ENCODE data around the gene FOXD4L3. TPM values are rescaled to one million over a fixed set of nuclear protein-coding genes. Genes with fewer than 3 reads are reported as not detected.
"Not testable (repeated sequence)": the region's sequence is repeated elsewhere in the genome, so short reads cannot be mapped to it uniquely, and the experiment has no call there.

Gene FOXD4L3
- total RNA-seq, 1 donor from 2014 or later, result not detected

DNA sequence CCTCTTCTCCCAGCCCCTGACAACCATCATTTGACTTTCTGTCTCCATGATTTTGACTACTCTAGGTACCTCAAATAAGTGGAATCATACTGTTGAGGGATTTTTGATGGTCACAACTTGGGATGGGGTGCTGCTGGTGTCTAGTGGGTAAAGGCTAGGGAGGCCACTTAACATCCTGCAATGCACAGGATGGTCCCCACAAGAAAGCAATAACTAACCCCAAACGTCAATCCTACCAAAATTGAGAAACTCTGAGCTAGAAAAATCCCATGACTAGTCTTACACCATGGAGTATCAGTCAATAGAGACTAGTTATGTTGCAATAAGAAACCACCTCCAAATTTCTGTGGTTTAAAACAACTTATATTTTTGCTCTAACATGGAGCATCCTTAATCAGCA, 29.5 kb downstream of the FOXD4L3 start:
- not testable (repeated sequence) for DNase-seq (ENCODE audit: low read depth); H3K4me3 ChIP-seq (ENCODE audit: low read depth, low read length); H3K36me3 ChIP-seq (ENCODE audit: control insufficient read depth, insufficient read depth, low read length); FAIRE-seq; H3K27me3 ChIP-seq (ENCODE audit: control insufficient read depth, insufficient read depth, low read length)

DNA sequence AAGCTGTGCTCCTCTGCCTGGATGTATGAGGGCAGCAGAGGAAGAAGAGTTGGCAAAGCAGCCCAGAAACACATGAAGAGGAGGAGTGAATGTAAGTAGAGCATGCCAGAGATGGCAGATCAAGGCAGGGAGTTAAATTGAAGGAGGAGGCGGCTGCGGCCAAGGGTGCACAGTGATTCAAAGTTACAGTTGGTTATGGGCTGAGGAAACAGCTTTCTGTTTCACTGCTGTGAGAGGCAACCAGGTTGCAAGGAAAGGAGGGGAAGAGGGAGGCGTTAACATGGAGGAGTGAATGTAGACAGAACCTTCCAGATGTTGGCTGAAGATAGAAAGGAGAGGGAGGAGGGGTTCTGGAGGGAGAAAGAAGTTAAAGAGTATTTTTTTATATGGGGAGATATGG, 33.3 kb downstream of the FOXD4L3 start:
- not testable (repeated sequence) for DNase-seq (ENCODE audit: low read depth); H3K36me3 ChIP-seq (ENCODE audit: control insufficient read depth, insufficient read depth, low read length); H3K27me3 ChIP-seq (ENCODE audit: control insufficient read depth, insufficient read depth, low read length); FAIRE-seq; H3K4me3 ChIP-seq (ENCODE audit: low read depth, low read length)

DNA sequence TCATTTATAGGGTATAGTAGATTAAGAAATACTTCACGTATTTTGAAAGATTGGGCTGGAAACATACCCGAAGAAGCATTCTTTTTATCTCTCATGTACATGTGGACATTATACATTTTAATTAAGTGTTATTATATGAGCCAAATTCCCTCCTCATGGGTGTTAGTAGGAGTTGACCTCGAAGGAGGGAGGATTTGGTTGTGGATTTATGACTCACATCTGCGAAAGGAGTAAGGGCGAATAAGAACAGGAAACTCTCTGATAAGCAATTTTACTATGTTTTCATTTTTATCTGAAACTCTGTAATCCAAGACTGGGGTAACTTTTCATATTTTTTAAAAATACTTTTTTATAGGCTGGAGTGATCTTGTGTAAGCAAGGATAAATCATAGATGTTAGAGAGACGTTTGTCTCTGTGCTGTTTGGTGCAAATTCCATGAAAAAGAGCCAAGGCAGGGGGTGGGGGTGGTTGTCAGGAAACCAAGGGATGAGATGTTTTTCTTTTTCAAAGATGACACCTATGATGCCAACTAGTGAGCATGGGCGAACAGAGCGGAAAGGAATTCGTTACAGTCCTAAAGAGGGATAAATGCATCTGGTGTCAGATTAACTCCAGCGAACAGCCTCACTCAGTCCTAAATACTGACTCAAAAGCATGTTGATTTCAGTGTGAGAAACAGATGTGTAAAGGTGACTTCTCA, 34.1 kb downstream of the FOXD4L3 start:
- not testable (repeated sequence) for H3K27me3 ChIP-seq (ENCODE audit: control insufficient read depth, insufficient read depth, low read length); H3K36me3 ChIP-seq (ENCODE audit: control insufficient read depth, insufficient read depth, low read length); DNase-seq (ENCODE audit: low read depth); H3K4me3 ChIP-seq (ENCODE audit: low read depth, low read length); FAIRE-seq

DNA sequence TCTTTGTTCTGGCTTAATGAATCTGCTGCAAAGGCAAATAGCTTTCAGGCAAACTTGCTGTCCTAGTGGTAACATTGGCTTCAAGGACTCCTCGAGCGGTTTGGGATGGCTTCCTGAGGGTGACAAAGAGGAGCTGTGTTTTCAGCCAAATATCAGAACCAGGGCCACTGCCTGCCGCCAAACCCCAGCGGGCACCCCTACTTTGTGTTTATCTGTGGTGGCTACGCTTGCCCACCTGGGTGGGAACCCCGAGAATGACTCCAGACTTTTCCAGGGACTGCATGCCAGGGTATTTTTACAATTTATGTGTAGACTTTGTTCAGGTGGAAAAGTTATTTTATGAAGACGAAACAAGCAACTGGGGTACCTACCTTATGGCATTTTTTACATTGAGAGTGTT, 35.3 kb downstream of the FOXD4L3 start:
- not testable (repeated sequence) for FAIRE-seq; H3K4me3 ChIP-seq (ENCODE audit: low read depth, low read length); DNase-seq (ENCODE audit: low read depth); H3K36me3 ChIP-seq (ENCODE audit: control insufficient read depth, insufficient read depth, low read length); H3K27me3 ChIP-seq (ENCODE audit: control insufficient read depth, insufficient read depth, low read length)

- H3K36me3 ChIP-seq (ENCODE audit: control insufficient read depth, insufficient read depth, low read length); H3K27me3 ChIP-seq (ENCODE audit: control insufficient read depth, insufficient read depth, low read length); H3K4me3 ChIP-seq (ENCODE audit: low read depth, low read length); FAIRE-seq; DNase-seq (ENCODE audit: low read depth): not testable (repeated sequence)
Measured at GRCh38 chr9:68342265-68343025, 39.8 kb downstream of the FOXD4L3 start.

DNA sequence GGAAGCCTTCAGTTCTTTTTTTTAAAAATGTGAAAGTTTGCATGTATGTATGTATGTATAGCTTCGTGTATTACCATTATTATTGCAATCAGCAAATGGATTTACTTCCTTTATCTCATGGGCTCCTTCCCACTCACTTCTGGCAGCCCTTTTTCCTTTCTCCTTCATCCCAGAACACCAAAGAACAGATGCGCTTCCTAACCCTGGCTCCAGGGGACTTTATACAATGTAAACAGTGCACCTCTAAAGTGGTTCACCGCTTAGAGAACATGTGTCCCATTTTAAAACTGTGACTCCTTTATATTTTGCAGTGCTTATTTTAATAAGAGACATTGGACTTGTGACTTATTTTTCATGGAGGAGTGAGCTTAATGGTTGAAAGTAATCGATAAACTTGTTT, 40.6 kb downstream of the FOXD4L3 start:
- H3K27me3 ChIP-seq (ENCODE audit: control insufficient read depth, insufficient read depth, low read length); FAIRE-seq; DNase-seq (ENCODE audit: low read depth); H3K4me3 ChIP-seq (ENCODE audit: low read depth, low read length); H3K36me3 ChIP-seq (ENCODE audit: control insufficient read depth, insufficient read depth, low read length): not testable (repeated sequence)

DNA sequence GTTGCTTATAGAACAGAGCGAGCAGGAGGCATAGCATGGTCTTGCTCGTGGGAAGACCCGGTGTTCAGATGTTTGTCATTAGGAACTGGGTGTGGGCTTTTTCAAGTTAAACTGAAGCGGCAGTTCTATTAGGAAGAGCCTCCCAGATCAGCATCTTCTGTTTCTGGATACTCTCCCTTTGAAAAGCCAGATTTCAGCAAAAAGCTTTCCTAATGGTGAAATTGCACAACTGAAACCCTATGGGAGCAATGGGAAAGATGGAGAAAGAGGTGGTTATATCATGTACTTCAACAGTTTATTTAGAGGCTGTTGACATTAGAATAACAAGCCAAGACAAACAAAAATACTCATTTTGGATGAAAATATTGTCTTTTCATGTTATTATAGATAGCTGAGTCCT, 41.3 kb downstream of the FOXD4L3 start:
- not testable (repeated sequence) for H3K27me3 ChIP-seq (ENCODE audit: control insufficient read depth, insufficient read depth, low read length); H3K4me3 ChIP-seq (ENCODE audit: low read depth, low read length)

DNA sequence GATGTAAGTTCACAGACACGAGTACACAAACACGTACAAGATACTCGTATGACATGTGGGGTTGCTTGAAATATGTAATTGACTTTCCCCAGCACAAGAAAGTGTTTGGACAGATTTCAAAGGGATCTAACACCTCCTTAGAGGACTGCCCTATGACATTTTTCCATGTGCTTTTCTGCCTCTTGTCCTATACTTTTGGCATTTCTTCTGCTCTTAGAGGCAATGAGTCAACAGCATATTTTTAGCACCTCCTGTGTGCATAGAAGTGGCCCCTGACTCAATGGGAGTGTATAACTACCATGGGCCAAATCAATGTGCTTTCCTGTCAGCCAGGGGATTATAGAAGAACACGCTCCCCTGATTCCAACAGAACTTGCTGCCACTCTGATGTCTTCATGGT, 49.0 kb downstream of the FOXD4L3 start:
- FAIRE-seq; H3K36me3 ChIP-seq (ENCODE audit: control insufficient read depth, insufficient read depth, low read length); H3K4me3 ChIP-seq (ENCODE audit: low read depth, low read length); H3K27me3 ChIP-seq (ENCODE audit: control insufficient read depth, insufficient read depth, low read length); DNase-seq (ENCODE audit: low read depth): not testable (repeated sequence)

More for the DNA sequence above, 41.3 kb downstream of the FOXD4L3 start:
- FAIRE-seq; H3K36me3 ChIP-seq (ENCODE audit: control insufficient read depth, insufficient read depth, low read length); DNase-seq (ENCODE audit: low read depth): not testable (repeated sequence)

Other genes with a start within 250 kb of the FOXD4L3 start
- 23.2 and 36.1 TPM in 2 replicates for gene ZNG1C, start 60.9 kb upstream of the FOXD4L3 start, total RNA-seq
- under 0.01 TPM in 1 of 2 replicates, not detected in the other for gene PGM5, start 53.7 kb downstream of the FOXD4L3 start, total RNA-seq
- gene TMEM252, start 238.0 kb downstream of the FOXD4L3 start, total RNA-seq, result not detected in 2 replicates